HG03558 (cell line): ENCODE data around the gene USP31.

ENCODE experiments used
- ATAC-seq: cut with Tn5 transposase; IDR thresholded peaks from one replicate; pipeline ENCODE4 v1.9.1; 2021; ENCODE audit warnings: moderate number of reproducible peaks; ENCODE audit not compliant: unreplicated experiment; ENCODE audit errors: extremely low read depth

Gene USP31

GRCh38 chr16:23149267-23149992 is at the start of gene USP31:
USP31 (minus strand) TSS chr16:23149452; CDS start chr16:23149270, 182 bp downstream.
- ATAC-seq: peak; percentile 91

DNA sequence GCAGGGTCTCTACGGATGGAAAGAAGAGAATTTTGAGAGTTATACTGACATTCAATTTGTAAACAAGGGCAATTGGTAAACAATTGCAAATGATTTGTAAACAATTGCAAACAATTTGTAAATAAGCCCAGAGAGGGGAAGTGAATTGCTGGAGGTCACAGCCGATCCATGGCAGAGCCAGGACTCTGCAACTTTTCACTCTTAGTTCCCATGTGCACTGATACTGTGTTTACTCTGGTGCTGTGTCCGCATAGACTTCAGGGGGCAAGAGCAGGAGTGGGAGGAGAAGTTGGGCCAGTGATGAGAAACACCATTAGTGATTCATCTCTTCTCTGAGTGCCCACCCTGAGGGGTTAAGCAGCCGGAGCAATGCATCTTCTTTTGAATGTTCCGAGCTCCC is 47.3 kb upstream of the USP31 start:
- ATAC-seq: no peak

- ATAC-seq: no peak
Measured at GRCh38 chr16:23195366-23195978, 46.2 kb upstream of the USP31 start.

GRCh38 chr16:23194497-23195221 is 45.4 kb upstream of the USP31 start:
- no peak for ATAC-seq

DNA sequence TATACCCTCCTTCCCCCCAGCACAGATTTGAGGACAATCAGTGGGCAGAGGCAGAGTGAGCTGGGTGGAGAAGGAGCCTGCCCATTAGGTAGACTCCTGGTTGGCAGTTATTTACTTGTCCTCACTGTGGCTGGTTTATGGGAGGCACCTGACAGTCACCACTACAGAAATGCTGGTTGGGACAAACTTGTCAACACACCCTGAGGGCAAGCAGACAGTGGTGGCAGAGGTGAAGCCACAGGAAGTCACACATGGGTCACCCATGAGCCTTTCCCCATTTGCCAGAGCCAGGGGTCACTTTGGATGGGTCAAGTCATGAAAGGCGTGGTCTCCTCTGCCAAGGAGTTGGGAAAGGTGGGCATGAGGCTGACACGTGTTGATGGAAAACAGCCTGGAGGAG is 39.7 kb upstream of the USP31 start:
- ATAC-seq: no peak

DNA sequence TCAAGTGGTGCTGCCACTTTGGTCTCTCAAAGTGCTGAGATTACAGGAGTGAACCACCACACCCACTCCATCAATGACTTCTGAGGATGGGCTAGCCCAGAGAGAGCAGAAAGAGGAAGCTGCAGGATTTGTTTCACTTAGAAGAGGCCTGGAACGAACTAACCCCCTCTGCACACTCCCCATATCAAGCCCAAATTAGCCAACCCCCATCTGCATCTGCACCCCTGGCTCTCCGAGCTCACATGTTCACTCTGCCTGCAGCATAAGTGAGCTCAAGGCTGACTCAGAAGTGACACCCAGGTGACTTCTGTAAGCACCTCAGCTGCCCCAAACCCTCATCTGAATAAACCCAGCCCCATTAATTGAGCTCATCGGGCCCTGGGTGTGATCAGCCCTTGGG is 38.1 kb upstream of the USP31 start:
- ATAC-seq: no peak

DNA sequence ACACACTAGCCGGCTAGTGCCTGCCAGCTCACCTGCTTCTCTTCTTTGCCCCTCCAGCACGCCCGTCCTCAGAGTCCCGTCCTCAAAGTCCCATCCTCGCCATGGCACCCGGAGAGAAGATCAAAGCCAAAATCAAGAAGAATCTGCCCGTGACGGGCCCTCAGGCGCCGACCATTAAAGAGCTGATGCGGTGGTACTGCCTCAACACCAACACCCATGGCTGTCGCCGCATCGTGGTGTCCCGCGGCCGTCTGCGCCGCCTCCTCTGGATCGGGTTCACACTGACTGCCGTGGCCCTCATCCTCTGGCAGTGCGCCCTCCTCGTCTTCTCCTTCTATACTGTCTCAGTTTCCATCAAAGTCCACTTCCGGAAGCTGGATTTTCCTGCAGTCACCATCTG is 36.9 kb upstream of the USP31 start:
- no peak for ATAC-seq

- ATAC-seq: no peak
Measured at GRCh38 chr16:23185656-23186055, 36.4 kb upstream of the USP31 start.

- no peak for ATAC-seq
Measured at GRCh38 chr16:23183543-23183862, 34.3 kb upstream of the USP31 start.

DNA sequence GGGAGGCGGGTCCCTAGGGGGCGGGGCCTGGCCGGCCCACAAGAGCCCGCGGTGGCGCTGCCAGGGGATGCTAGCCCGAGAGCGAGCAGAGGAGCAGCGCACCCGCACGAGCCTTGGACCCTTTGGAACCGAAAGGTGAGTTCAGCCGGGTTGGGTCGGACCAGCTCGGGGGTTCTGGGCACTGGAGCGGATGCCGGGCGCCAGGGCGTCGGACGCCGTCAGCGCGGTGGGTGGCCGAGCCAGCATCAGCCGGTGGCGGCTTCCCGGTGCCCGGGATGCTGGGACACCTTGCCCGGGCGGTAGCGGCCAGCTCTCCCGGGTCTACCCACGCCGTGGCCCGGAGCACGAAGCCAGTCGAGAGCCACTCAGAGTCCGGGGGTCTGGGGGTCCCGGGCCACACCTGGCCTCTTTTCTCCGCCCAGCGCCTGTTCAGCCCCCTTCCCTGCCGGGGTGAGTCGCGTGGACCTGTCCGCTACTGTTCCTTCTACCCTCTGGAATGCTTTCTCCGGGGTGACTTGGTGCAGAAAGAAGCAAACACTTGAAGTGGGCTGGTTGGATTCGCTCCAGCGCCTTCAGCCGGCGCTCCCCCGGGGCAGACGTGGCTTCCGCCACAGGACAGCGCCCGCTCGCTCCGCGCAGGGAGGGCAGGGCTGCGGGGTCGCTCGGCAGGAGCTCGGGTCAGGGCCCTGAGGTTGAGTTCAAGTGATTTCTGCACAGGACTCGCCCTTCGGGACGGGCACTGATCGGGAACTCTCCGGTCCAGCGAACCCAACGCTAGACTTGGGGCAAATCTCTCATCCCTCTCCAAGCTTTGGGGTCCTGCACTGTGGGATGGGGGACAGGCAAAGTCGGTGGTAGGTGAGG is 33.7 kb upstream of the USP31 start, which contains the start of gene SCNN1G:
Gene SCNN1G (plus strand): TSS at position 67 of the 864 bp plus-strand sequence. CDS start 3,527 bp downstream, outside the sequence.
- no peak for ATAC-seq

DNA sequence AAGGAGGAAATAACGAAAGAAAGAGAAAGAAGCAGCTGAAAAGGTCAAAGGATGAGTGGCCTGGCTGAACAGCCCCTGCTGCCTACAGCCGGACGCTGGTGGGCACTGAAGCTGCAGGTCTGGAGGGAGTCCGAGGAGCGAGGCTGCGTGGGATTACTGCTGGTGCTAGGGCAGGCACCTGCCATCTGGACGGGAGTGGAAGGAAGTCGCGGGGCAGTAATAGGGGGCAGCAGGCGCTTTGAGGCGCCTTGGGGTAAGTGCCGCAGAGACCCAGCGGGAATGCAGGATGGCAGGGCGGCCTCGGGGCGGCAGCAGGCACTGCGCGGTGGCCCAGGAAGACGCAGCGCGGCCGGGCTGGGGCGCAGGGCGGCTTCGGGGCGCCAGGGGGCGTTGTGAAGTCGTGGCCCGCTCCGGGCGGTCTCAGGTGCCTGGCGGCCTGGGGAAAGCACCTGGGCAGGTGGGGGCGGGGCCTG is 33.0 kb upstream of the USP31 start:
- peak; percentile 68 for ATAC-seq

- ATAC-seq: no peak
Measured at GRCh38 chr16:23181506-23181905, 32.3 kb upstream of the USP31 start.

- ATAC-seq: no peak
Measured at GRCh38 chr16:23175651-23176050, 26.4 kb upstream of the USP31 start.

GRCh38 chr16:23174622-23175021 is 25.4 kb upstream of the USP31 start:
- no peak for ATAC-seq

DNA sequence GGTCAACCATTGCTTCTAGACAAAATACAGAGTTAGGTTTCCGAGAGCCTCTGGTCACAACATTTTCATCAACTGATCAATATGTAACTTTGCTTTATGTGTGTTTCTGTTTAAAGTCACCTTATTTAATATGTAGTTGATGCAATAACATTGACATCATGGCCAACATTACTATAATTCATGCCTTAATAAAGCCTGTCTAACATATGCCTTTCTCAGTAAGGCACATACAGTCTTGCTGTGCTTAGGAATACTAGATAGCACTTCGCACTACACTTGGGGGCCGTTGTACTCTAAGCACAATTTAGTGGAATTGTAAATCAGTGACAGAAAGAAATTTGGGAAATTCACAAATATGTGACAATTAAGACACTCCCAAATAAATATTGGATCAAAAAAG is 23.7 kb upstream of the USP31 start:
- ATAC-seq: no peak

DNA sequence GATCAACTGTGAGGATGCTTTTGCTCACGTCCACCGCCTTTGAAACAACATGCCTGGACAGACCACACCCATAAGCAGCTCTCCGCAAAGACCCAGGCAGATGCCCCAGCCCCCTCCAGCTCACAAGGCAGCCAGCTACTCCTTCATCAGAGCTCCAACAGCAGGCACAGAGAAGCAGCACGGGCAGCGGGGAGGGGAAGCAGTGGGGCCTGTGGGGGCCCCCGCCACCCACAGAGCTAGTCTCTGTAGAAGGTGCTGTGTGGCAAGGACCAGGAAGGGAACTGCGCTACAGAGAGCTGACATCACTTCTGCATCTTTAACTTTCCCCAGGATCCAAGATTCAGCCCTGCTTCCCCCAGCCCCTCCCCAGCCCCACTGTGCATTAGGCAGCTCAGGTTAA is 23.3 kb upstream of the USP31 start:
- ATAC-seq: no peak

DNA sequence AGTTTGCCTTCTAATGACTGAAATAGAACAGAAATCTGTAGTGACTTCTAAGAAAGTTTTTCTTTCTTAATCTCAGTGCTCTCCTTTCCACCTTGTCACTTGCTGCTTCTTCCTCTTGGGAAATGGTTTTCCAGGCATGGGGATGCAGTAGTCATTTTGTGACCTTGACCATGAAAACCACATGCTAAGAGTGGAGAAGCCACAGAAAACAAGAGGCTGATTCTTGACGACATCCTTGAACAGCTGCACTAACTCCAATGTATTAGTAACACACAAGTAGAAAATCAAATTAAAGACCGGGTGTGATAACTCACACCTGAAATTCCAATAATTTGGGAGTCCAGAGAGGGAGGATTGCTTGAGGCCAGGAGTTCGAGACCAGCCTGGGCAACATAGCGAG is 15.5 kb upstream of the USP31 start:
- ATAC-seq: no peak

GRCh38 chr16:23163921-23164320 is 14.7 kb upstream of the USP31 start:
- ATAC-seq: no peak

- ATAC-seq: no peak
Measured at GRCh38 chr16:23160574-23160973, 11.3 kb upstream of the USP31 start.

GRCh38 chr16:23160082-23160481 is 10.8 kb upstream of the USP31 start:
- no peak for ATAC-seq
